Muscle of leg (tissue), 16 donors: ENCODE results near the gene RFX3. TPM values are rescaled to one million over a fixed set of nuclear protein-coding genes. Genes with fewer than 3 reads are reported as not detected.
A peak's percentile ranks its signal among the peaks of the same experiment; 100 is the strongest.

Experiments used
- DNase-seq: peaks from one replicate; pipeline ENCODE4 v3.0.0; 2013
- H3K27ac ChIP-seq: one replicate; pipeline ENCODE4 v1.5.1; 2013; ENCODE audit warnings: mild to moderate bottlenecking, low read length, control low read depth
- H3K27me3 ChIP-seq: one replicate; pipeline ENCODE4 v1.6.1; 2013; ENCODE audit warnings: low read length; ENCODE audit not compliant: control insufficient read depth, insufficient read depth
- H3K36me3 ChIP-seq: one replicate; pipeline ENCODE4 v1.6.1; 2013; ENCODE audit warnings: low read length; ENCODE audit not compliant: control insufficient read depth, insufficient read depth
- H3K4me1 ChIP-seq: one replicate; pipeline ENCODE4 v1.6.1; 2013; ENCODE audit warnings: low read length; ENCODE audit not compliant: control insufficient read depth, insufficient read depth
- H3K4me3 ChIP-seq: one replicate; pipeline ENCODE4 v1.5.1; 2013; ENCODE audit warnings: low read length, control low read depth
- H3K9me3 ChIP-seq: replicated peaks from 2 replicates; pipeline ENCODE4 v1.6.1; 2013; ENCODE audit warnings: low read depth, low read length; ENCODE audit not compliant: control insufficient read depth
- WGBS: methylation state at CpG from one replicate; pipeline ENCODE4 v1.1.5; 2013; ENCODE audit warnings: missing lambda C conversion rate; ENCODE audit not compliant: insufficient coverage; 5-methylcytosine and 5-hydroxymethylcytosine counted together
- long read RNA-seq, 11 donors: transcript quantifications; one replicate each; lab custom pipeline, GENCODE V29; 2026
- polyA plus RNA-seq, 8 donors: library from polyadenylated mRNA; unstranded; fragments of 120-200 nt; gene quantifications; one replicate each; pipeline versions ENCODE4 v1.2.1 to v1.2.3, GENCODE V29; 2013; ENCODE audit warnings: inconsistent platforms in 1 of 8, low replicate concordance in 1 of 8; ENCODE audit not compliant: insufficient read length in 8 of 8, insufficient read depth in 1 of 8
- total RNA-seq: library from RNA; stranded (reverse); fragments of 120-200 nt; gene quantifications from one replicate; pipeline ENCODE4 v1.2.4, GENCODE V29; 2013

RFX3 gene
- total RNA-seq, result 6.2 TPM
- polyA plus RNA-seq, result 1 to 10 TPM; 4.0 to 8.3 (median 4.8) TPM
- long read RNA-seq, donor 1, result 0 reads
- long read RNA-seq, donor 2, result 0 reads
- long read RNA-seq, donor 3, result 0 reads
- long read RNA-seq, donor 4, result 0 reads
- long read RNA-seq, donor 5, result 0 reads
- long read RNA-seq, donor 6, result 0 reads
- long read RNA-seq, donor 7, result 0 reads
- long read RNA-seq, donor 8, result 0 reads
- long read RNA-seq, donor 9, result 0 reads
- long read RNA-seq, donor 10, result 0 reads
- long read RNA-seq, donor 11, result 0 reads

GRCh38 chr9:3525836-3526164, at the start of gene RFX3:
RFX3 (minus strand) TSS chr9:3526001; CDS start chr9:3395588, 130,413 bp downstream.
- H3K27ac ChIP-seq, result peak within 1 kb of the TSS; percentile 100
- H3K36me3 ChIP-seq, result peaks cover 2% of the 10 kb centered on the region
- peak; percentile 99 for DNase-seq
- no peaks in the 10 kb centered on the region for H3K27me3 ChIP-seq
- no peaks in the 10 kb centered on the region for H3K9me3 ChIP-seq
- peaks cover 8% of the 10 kb centered on the region for H3K4me1 ChIP-seq
- H3K4me3 ChIP-seq, result peak within 1 kb of the TSS; percentile 98
- 1% methylated on average over 24 of the region's 24 CpGs for WGBS

DNA sequence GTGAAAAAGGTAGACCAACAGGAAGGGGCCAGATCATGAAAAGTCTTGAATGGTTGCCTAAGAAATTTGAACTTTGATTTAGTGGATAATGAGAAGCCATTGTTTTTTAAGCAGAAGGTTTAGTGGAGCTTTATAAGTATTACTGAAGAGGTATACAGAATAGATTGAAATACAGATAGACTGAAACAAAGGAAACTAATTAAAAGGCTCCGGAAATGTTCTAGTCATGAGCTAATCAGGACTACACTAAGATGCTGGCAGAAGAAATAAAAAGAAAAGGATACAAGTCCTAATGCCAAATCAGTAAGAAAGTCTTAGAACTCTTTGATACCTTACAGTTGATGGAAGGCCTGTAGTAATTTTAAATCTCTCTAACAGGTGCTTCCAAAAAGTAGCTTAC, 45.7 kb upstream of the RFX3 start:
- H3K27me3 ChIP-seq, result no peaks in the 10 kb centered on the region
- H3K9me3 ChIP-seq, result no peaks in the 10 kb centered on the region
- no peak overlapping the region for H3K27ac ChIP-seq
- H3K36me3 ChIP-seq, result no peaks in the 10 kb centered on the region
- no peak for DNase-seq
- WGBS, result no CpG with 5 or more reads among the region's 1 CpG
- H3K4me3 ChIP-seq, result no peak overlapping the region
- H3K4me1 ChIP-seq, result no peaks in the 10 kb centered on the region

GRCh38 chr9:3569529-3569928, 43.7 kb upstream of the RFX3 start:
- DNase-seq, result no peak
- H3K4me1 ChIP-seq, result no peaks in the 10 kb centered on the region
- H3K27me3 ChIP-seq, result no peaks in the 10 kb centered on the region
- 100% methylated on average over 1 of the region's 1 CpG for WGBS
- H3K36me3 ChIP-seq, result no peaks in the 10 kb centered on the region
- no peaks in the 10 kb centered on the region for H3K9me3 ChIP-seq
- no peak overlapping the region for H3K4me3 ChIP-seq
- no peak overlapping the region for H3K27ac ChIP-seq

- H3K9me3 ChIP-seq, result no peaks in the 10 kb centered on the region
- H3K27ac ChIP-seq, result no peak overlapping the region
- no peaks in the 10 kb centered on the region for H3K27me3 ChIP-seq
- H3K4me1 ChIP-seq, result no peaks in the 10 kb centered on the region
- 75% methylated on average over 2 of the region's 6 CpGs for WGBS
- H3K4me3 ChIP-seq, result no peak overlapping the region
- no peak for DNase-seq
- H3K36me3 ChIP-seq, result no peaks in the 10 kb centered on the region
Observed at GRCh38 chr9:3567988-3568387, 42.2 kb upstream of the RFX3 start.

GRCh38 chr9:3553076-3553765, 27.4 kb upstream of the RFX3 start:
- Histone ChIP-seq H3K27me3 (no peaks in the 10 kb centered on the region), H3K9me3 (no peaks in the 10 kb centered on the region), H3K4me3 (no peak overlapping the region), H3K4me1 (no peaks in the 10 kb centered on the region), H3K36me3 (peaks cover 6% of the 10 kb centered on the region), H3K27ac (no peak overlapping the region)
- no peak for DNase-seq
- 60% methylated on average over 1 of the region's 3 CpGs for WGBS

DNA sequence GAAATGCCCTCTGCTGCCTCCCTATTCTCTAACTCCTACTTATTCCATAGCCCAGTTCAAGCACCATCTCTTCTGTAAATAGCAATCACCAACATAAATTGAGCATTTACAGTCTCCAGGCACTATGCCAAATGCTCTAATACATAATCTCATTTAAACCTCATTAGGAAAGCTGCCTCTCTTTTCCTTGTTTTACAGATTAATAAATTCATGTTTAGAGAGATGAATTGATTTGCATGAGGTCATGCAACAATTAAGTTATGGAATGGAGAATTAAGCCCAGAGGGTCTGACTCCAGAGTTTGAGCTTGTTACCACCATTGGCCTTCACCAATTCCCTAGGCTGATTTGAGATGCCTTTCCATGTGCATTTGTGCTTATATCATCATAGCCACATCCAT, 23.4 kb upstream of the RFX3 start:
- no peak for DNase-seq
- H3K27ac ChIP-seq, result no peak overlapping the region
- H3K4me1 ChIP-seq, result no peaks in the 10 kb centered on the region
- no peak overlapping the region for H3K4me3 ChIP-seq
- H3K36me3 ChIP-seq, result peaks cover 6% of the 10 kb centered on the region
- H3K9me3 ChIP-seq, result no peaks in the 10 kb centered on the region
- no peaks in the 10 kb centered on the region for H3K27me3 ChIP-seq

- 92% methylated on average over 1 of the region's 1 CpG for WGBS
- no peak overlapping the region for H3K27ac ChIP-seq
- H3K4me1 ChIP-seq, result no peaks in the 10 kb centered on the region
- H3K4me3 ChIP-seq, result no peak overlapping the region
- no peaks in the 10 kb centered on the region for H3K9me3 ChIP-seq
- H3K27me3 ChIP-seq, result no peaks in the 10 kb centered on the region
- DNase-seq, result no peak
- peaks cover 3% of the 10 kb centered on the region for H3K36me3 ChIP-seq
Observed at GRCh38 chr9:3548648-3549047, 22.8 kb upstream of the RFX3 start.

DNA sequence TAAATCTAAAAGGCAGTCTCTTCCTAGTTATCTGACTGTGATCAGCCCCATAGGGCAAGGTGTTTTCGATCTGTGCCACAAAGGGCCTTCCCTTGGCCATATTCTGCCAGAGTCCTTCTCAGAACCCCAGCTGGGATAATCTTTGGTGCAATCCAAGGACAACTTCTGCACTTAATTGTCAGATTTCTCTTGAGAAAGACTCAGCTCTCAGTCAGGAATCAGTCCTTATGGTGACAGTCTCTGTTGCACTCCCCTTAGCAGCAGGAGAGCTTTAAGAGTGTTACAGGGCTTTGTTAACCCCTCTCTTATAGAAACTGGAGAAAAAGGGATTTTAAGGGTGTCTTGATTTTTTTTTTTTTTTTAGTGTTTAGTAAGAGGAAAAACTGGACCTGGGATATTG, 15.4 kb upstream of the RFX3 start:
- Histone ChIP-seq H3K27me3 (no peaks in the 10 kb centered on the region), H3K27ac (no peak overlapping the region), H3K4me3 (no peak overlapping the region), H3K36me3 (no peaks in the 10 kb centered on the region), H3K4me1 (no peaks in the 10 kb centered on the region), H3K9me3 (no peaks in the 10 kb centered on the region)
- DNase-seq, result no peak
- WGBS, result 83% methylated on average over 1 of the region's 1 CpG

DNA sequence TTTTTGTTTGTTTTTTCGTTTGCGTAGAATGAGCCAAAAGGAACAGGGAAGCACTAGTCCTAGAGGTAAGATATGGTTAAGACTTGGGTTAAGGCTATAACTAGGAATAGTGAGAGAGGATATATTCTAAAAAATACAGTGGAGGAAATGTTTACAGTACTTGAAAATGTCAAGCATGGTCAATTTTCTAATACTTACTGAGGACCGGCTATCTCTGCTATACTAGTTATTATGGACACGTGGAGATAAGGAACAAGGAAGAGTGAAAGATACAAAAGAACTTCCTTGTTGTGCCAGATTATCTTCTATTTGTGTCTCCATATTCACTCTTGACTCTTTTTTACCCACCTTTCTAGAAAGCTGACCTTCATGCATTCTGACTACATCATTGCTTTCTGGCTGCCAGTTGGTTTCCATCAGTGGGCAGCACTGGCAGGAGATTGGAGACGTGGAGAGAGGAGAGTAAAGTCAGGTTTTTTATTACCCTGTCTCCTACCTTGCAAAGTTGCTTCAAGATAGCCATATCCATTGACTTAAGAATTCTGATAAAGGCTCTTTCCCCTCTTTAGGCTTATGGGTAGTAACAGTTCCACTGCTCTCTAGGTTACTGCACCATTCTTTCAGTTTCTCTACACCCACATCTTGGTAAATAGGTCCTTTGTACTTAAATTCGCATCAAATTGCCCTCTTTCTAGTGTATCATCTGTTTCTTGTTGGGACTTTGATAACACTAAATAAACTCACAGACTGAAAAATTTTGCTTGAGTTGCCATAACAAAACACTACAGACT, 9.0 kb upstream of the RFX3 start:
- WGBS, result 92% methylated on average over 2 of the region's 6 CpGs
- no peak overlapping the region for H3K4me3 ChIP-seq
- H3K4me1 ChIP-seq, result no peaks in the 10 kb centered on the region
- H3K36me3 ChIP-seq, result peaks cover 2% of the 10 kb centered on the region
- DNase-seq, result no peak
- H3K9me3 ChIP-seq, result no peaks in the 10 kb centered on the region
- no peaks in the 10 kb centered on the region for H3K27me3 ChIP-seq
- no peak overlapping the region for H3K27ac ChIP-seq

- Histone ChIP-seq H3K36me3 (peaks cover 2% of the 10 kb centered on the region), H3K4me1 (peaks cover 7% of the 10 kb centered on the region), H3K9me3 (no peaks in the 10 kb centered on the region), H3K27me3 (no peaks in the 10 kb centered on the region), H3K27ac (no peak overlapping the region), H3K4me3 (no peak overlapping the region)
- no peak for DNase-seq
Observed at GRCh38 chr9:3532158-3532557, 6.4 kb upstream of the RFX3 start.
